ENCODE measurements around the gene GPN3. TPM values are rescaled to one million over a fixed set of nuclear protein-coding genes. Genes with fewer than 3 reads are reported as not detected.
"Not testable (repeated sequence)": the region's sequence is repeated elsewhere in the genome, so short reads cannot be mapped to it uniquely, and the experiment has no call there.

GPN3 gene
- total RNA-seq, 1 donor from 2014 or later, result 14.5 TPM

- H3K4me3 Mint-ChIP-seq, result no peak overlapping the region
- H3K36me3 Mint-ChIP-seq, result peaks cover 23% of the 10 kb centered on the region
- TF ChIP-seq, protein P1, sequence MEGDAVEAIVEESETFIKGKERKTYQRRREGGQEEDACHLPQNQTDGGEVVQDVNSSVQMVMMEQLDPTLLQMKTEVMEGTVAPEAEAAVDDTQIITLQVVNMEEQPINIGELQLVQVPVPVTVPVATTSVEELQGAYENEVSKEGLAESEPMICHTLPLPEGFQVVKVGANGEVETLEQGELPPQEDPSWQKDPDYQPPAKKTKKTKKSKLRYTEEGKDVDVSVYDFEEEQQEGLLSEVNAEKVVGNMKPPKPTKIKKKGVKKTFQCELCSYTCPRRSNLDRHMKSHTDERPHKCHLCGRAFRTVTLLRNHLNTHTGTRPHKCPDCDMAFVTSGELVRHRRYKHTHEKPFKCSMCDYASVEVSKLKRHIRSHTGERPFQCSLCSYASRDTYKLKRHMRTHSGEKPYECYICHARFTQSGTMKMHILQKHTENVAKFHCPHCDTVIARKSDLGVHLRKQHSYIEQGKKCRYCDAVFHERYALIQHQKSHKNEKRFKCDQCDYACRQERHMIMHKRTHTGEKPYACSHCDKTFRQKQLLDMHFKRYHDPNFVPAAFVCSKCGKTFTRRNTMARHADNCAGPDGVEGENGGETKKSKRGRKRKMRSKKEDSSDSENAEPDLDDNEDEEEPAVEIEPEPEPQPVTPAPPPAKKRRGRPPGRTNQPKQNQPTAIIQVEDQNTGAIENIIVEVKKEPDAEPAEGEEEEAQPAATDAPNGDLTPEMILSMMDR (IDR thresholded peaks at IDR 0.05; ENCODE audit: unreplicated experiment), result no peak
- peaks cover 1% of the 10 kb centered on the region for H3K4me1 Mint-ChIP-seq
- no peak for DNase-seq (ENCODE audit: low spot score in 2 of 2, unreplicated experiment in 2 of 2)
- no peaks in the 10 kb centered on the region for H3K27me3 Mint-ChIP-seq (ENCODE audit: low read depth)
- no peaks in the 10 kb centered on the region for H3K9me3 Mint-ChIP-seq
- no peak overlapping the region for H3K27ac Mint-ChIP-seq
Observed at GRCh38 chr12:110431957-110432587, 36.0 kb downstream of the GPN3 start.

DNA sequence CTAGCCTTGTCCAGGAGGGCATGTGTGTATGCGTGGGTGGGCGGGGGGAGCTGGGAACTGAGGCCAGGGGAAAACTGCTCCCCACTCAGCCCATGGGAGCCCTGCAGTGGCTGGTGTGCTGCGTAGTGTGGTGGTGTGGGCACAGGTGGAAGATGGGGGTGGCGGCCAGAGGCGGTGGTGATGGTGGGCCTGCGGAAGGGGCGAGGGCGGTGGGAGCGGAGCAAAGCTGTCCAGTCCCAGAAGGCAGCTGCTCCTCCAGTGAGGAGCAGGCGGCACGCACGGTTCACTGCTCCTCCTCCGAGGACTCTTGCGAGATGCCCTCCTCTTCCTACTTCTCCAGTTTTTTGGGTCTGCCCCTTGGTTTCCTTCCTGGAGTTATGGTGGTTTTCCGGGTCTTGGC lies 38.4 kb downstream of the GPN3 start:
- not testable (repeated sequence) for H3K27me3 Mint-ChIP-seq (ENCODE audit: low read depth); H3K9me3 Mint-ChIP-seq; H3K4me3 Mint-ChIP-seq; H3K36me3 Mint-ChIP-seq; DNase-seq (ENCODE audit: low spot score in 2 of 2, unreplicated experiment in 2 of 2); H3K27ac Mint-ChIP-seq; H3K4me1 Mint-ChIP-seq

- Mint-ChIP-seq H3K4me3 (no peak overlapping the region), H3K9me3 (no peaks in the 10 kb centered on the region), H3K4me1 (peaks cover 12% of the 10 kb centered on the region), H3K36me3 (no peaks in the 10 kb centered on the region), H3K27me3 (ENCODE audit: low read depth) (no peaks in the 10 kb centered on the region), H3K27ac (no peak overlapping the region)
- TF ChIP-seq, protein P1 (IDR thresholded peaks at IDR 0.05; ENCODE audit: unreplicated experiment), result no peak
- DNase-seq (ENCODE audit: low spot score in 2 of 2, unreplicated experiment in 2 of 2), result no peak
Observed at GRCh38 chr12:110426406-110426805, 41.7 kb downstream of the GPN3 start.

GRCh38 chr12:110424237-110424636 lies 43.8 kb downstream of the GPN3 start:
- Mint-ChIP-seq H3K4me3 (no peak overlapping the region), H3K27me3 (ENCODE audit: low read depth) (no peaks in the 10 kb centered on the region), H3K4me1 (peaks cover 12% of the 10 kb centered on the region), H3K27ac (no peak overlapping the region), H3K36me3 (no peaks in the 10 kb centered on the region), H3K9me3 (no peaks in the 10 kb centered on the region)
- DNase-seq (ENCODE audit: low spot score in 2 of 2, unreplicated experiment in 2 of 2), result no peak
- TF ChIP-seq, protein P1 (IDR thresholded peaks at IDR 0.05; ENCODE audit: unreplicated experiment), result no peak

GRCh38 chr12:110421701-110422100 lies 46.4 kb downstream of the GPN3 start:
- TF ChIP-seq, protein P1 (IDR thresholded peaks at IDR 0.05; ENCODE audit: unreplicated experiment), result no peak
- no peaks in the 10 kb centered on the region for H3K27me3 Mint-ChIP-seq (ENCODE audit: low read depth)
- DNase-seq (ENCODE audit: low spot score in 2 of 2, unreplicated experiment in 2 of 2), result no peak
- H3K4me1 Mint-ChIP-seq, result peaks cover 12% of the 10 kb centered on the region
- H3K27ac Mint-ChIP-seq, result peak overlapping the region; percentile 14
- no peaks in the 10 kb centered on the region for H3K9me3 Mint-ChIP-seq
- H3K36me3 Mint-ChIP-seq, result no peaks in the 10 kb centered on the region
- H3K4me3 Mint-ChIP-seq, result no peak overlapping the region

DNA sequence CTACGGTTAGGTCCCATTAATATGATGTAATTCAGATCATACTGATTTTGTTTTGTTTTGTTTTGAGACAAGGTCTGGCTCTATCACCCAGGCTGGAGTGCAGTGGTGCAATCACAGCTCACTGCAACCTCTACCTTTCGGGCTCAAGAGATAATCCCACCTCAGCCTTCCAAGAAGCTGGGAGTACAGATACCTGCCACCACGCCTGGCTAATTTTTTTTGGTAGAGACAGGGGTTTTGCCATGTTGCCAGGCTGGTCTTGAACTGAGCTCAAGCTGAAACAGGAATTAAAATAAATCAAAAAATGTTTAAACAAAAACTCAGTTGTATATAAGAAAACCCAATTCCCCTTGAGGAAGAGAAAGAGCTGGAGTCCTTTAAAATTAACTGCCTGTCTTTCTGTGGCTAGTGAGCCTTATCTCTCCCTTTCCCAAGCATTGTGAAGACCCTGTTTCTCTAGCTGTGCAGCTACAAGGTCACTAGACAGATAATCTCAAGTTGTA lies 46.8 kb downstream of the GPN3 start:
- H3K36me3 Mint-ChIP-seq, result no peaks in the 10 kb centered on the region
- H3K9me3 Mint-ChIP-seq, result no peaks in the 10 kb centered on the region
- peaks cover 12% of the 10 kb centered on the region for H3K4me1 Mint-ChIP-seq
- no peaks in the 10 kb centered on the region for H3K27me3 Mint-ChIP-seq (ENCODE audit: low read depth)
- TF ChIP-seq, protein P1 (IDR thresholded peaks at IDR 0.05; ENCODE audit: unreplicated experiment), result no peak
- no peak for DNase-seq (ENCODE audit: low spot score in 2 of 2, unreplicated experiment in 2 of 2)
- H3K27ac Mint-ChIP-seq, result peak overlapping the region; percentile 14
- no peak overlapping the region for H3K4me3 Mint-ChIP-seq

- not testable (repeated sequence) for H3K4me3 Mint-ChIP-seq; H3K9me3 Mint-ChIP-seq; DNase-seq (ENCODE audit: low spot score in 2 of 2, unreplicated experiment in 2 of 2); H3K27ac Mint-ChIP-seq; H3K36me3 Mint-ChIP-seq; H3K27me3 Mint-ChIP-seq (ENCODE audit: low read depth)
- H3K4me1 Mint-ChIP-seq, result peaks cover 12% of the 10 kb centered on the region
Observed at GRCh38 chr12:110420644-110421043, 47.4 kb downstream of the GPN3 start.

- DNase-seq (ENCODE audit: low spot score in 2 of 2, unreplicated experiment in 2 of 2); H3K9me3 Mint-ChIP-seq; H3K4me1 Mint-ChIP-seq; H3K27me3 Mint-ChIP-seq (ENCODE audit: low read depth); H3K27ac Mint-ChIP-seq; H3K4me3 Mint-ChIP-seq; H3K36me3 Mint-ChIP-seq: not testable (repeated sequence)
Observed at GRCh38 chr12:110417113-110417512, 50.9 kb downstream of the GPN3 start.

GRCh38 chr12:110410086-110410485 lies 58.0 kb downstream of the GPN3 start:
- H3K27me3 Mint-ChIP-seq (ENCODE audit: low read depth), result peaks cover 22% of the 10 kb centered on the region
- H3K4me1 Mint-ChIP-seq; H3K36me3 Mint-ChIP-seq; H3K4me3 Mint-ChIP-seq; DNase-seq (ENCODE audit: low spot score in 2 of 2, unreplicated experiment in 2 of 2); H3K27ac Mint-ChIP-seq; H3K9me3 Mint-ChIP-seq: not testable (repeated sequence)
